HL-60 (cell line): ENCODE data around the gene STARD9.

Source experiments
- CTCF ChIP-seq: IDR thresholded peaks from one replicate; pipeline ENCODE4 v1.5.1; 2011; ENCODE audit warnings: low read length, control low read depth, inconsistent platforms; ENCODE audit not compliant: insufficient read depth
- GABPA ChIP-seq: IDR thresholded peaks from 2 replicates; pipeline ENCODE4 v1.6.1; 2012; ENCODE audit warnings: low read depth
- POLR2AphosphoS5 ChIP-seq: IDR thresholded peaks from 2 replicates; pipeline ENCODE4 v1.6.1; 2012; ENCODE audit warnings: low read depth
- SPI1 ChIP-seq: IDR thresholded peaks from 2 replicates; pipeline ENCODE4 v1.6.1; 2012; ENCODE audit warnings: low read depth, mild to moderate bottlenecking, borderline replicate concordance
- TF ChIP-seq, protein P1 (sequence below): IDR thresholded peaks from 2 replicates; pipeline ENCODE4 v1.6.1; 2012; ENCODE audit warnings: low read depth; ENCODE audit not compliant: insufficient replicate concordance

DNA sequence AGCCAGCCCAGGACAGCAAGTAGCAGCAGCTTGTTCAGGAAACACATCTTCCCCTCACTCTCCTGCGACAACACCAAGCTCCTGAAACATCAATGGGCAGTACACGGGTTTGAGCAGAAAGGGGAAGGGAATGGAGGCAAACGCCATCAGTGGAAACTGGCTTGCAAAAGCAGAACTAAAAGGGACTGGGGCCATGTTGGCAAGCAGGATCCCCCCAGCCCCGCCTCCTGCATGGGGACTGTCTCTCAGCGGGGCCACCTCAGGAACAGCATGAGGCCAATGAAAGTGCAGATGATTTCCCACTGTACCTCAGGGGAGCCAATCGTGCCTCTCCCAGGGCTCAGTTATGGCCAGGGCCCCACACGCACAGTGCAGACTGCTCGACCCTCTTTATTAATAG, 154.7 kb downstream of the STARD9 start:
- no peak for TF ChIP-seq CTCF
- TF ChIP-seq GABPA = no peak
- TF ChIP-seq SPI1 = peak; percentile 73
- TF ChIP-seq POLR2AphosphoS5 = peak; percentile 43; the same call in 1 of the 2 replicates
- TF ChIP-seq, protein P1, sequence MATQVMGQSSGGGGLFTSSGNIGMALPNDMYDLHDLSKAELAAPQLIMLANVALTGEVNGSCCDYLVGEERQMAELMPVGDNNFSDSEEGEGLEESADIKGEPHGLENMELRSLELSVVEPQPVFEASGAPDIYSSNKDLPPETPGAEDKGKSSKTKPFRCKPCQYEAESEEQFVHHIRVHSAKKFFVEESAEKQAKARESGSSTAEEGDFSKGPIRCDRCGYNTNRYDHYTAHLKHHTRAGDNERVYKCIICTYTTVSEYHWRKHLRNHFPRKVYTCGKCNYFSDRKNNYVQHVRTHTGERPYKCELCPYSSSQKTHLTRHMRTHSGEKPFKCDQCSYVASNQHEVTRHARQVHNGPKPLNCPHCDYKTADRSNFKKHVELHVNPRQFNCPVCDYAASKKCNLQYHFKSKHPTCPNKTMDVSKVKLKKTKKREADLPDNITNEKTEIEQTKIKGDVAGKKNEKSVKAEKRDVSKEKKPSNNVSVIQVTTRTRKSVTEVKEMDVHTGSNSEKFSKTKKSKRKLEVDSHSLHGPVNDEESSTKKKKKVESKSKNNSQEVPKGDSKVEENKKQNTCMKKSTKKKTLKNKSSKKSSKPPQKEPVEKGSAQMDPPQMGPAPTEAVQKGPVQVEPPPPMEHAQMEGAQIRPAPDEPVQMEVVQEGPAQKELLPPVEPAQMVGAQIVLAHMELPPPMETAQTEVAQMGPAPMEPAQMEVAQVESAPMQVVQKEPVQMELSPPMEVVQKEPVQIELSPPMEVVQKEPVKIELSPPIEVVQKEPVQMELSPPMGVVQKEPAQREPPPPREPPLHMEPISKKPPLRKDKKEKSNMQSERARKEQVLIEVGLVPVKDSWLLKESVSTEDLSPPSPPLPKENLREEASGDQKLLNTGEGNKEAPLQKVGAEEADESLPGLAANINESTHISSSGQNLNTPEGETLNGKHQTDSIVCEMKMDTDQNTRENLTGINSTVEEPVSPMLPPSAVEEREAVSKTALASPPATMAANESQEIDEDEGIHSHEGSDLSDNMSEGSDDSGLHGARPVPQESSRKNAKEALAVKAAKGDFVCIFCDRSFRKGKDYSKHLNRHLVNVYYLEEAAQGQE = no peak
